HG02852 (cell line): ENCODE results near the gene GPR179.
"Not testable (repeated sequence)": the region's sequence is repeated elsewhere in the genome, so short reads cannot be mapped to it uniquely, and the experiment has no call there.

Experiments
- ATAC-seq: cut with Tn5 transposase; IDR thresholded peaks from one replicate; pipeline ENCODE4 v1.9.1; 2021; ENCODE audit warnings: mild to moderate bottlenecking, moderate library complexity; ENCODE audit not compliant: unreplicated experiment

GPR179 gene

DNA sequence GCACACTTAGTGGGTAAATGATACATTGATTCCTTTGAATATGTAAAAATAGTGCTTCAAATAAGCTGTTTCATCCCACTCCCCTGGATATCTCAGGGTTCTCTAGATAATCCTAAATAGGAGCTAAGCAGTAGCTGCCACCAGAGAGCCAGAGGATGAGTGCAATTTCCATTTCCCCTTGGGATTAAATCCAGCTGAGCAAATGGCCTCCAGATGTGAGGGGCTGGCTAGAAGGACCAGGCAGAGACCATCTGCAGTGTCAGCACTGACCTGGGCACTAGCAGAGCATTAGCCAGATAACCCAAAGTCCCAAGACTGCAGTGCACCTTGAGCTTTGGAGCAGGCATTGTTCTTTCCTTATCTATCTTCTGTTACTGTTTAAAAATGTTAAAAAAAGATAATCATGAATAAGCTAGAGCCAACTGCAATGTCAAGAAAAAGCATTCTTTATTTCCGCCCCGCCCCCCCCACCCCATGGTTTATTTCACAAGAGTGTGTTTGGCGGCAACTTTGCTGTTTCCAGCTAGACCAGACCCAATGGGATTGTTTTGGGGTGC, 19.5 kb downstream of the GPR179 start:
- no peak for ATAC-seq

DNA sequence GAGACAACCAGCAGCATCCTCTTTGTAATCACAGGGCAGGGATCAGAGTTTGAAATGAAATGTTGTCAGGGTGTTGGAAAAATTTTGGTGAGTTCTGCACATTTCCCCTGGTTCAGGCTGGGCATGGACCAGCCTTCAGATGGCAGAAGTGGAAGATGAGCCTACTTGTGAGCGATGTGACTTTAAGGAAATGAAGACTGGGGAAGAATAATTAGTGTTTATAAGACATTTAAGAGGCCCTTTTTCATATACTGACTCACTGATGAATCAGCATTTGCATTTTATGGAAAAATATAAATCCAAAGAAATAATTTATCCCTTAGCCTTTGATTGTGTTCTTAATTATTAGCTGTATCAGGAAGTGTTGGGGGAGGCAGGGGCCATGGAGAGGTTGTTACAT, 20.9 kb downstream of the GPR179 start:
- no peak for ATAC-seq

DNA sequence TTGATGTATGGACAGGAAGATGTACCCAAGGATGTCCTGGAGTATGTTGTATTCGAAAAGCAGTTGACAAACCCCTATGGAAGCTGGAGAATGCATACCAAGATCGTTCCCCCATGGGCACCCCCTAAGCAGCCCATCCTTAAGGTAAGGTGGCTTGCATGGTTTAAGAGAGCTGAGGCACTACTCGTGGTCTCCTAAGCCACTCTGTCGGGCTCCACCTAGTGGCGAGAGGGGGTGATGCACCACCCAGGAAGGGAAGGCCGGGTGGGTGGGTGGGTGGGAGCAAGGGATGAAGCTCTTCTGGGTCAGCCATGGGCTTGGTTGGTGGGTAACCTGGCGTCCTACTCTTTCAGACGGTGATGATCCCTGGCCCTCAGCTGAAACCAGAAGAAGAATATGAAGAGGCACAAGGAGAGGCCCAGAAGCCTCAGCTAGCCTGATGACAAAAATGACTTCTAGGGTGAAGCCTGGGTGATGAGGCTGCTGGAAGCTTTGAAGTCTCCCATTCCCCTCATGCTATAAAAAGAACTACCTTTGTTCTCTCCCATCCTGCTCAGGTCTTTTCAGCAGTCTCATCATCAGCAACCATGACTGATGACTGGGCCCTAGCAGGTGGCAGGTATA, 21.5 kb downstream of the GPR179 start:
- ATAC-seq, result no peak

DNA sequence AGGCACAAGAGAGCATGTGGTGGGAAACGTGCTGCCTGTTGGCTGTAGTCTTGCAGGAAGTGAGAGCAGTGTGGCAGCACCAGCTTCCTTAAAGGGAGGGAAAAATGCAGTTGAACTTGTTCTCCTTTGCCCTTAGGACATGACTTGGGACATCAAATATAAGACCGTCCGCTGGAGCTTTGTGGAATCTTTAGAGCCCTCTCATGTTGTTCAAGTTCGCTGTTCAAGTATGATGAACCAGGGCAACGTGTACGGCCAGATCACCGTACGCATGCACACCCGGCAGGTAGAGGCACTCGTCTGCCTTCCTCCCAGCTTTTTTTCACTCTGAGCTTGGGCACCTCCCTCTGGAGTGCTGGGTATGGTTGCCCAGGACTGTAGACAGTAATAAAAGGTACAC, 23.3 kb downstream of the GPR179 start:
- ATAC-seq, result no peak

DNA sequence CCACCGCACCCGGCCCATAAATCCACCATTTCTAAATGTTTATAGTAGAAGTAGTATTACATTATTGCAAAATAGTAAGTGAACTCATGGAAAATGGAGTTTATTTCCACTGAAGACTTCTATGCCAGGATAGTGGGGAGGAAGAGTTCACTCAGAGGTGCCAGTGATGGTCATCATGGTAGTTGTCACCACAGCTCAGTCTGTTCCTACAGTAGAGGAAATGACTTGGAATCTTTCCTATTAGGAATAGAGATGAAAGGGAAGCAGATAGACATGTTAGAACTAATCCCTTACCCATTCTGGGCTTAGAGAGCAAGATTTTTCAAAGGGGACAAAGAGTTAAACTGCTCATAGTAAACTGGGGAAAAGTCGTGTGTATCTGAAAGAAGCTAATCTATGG, 26.7 kb downstream of the GPR179 start:
- no peak for ATAC-seq

GRCh38 chr17:38315497-38315896, 28.3 kb downstream of the GPR179 start:
- no peak for ATAC-seq

GRCh38 chr17:38296834-38297517, 46.8 kb downstream of the GPR179 start, which contains the start of gene MRPL45:
Gene MRPL45 (plus strand): TSS chr17:38297168. CDS start chr17:38297184, 16 bp downstream.
- ATAC-seq, result peak; percentile 95

DNA sequence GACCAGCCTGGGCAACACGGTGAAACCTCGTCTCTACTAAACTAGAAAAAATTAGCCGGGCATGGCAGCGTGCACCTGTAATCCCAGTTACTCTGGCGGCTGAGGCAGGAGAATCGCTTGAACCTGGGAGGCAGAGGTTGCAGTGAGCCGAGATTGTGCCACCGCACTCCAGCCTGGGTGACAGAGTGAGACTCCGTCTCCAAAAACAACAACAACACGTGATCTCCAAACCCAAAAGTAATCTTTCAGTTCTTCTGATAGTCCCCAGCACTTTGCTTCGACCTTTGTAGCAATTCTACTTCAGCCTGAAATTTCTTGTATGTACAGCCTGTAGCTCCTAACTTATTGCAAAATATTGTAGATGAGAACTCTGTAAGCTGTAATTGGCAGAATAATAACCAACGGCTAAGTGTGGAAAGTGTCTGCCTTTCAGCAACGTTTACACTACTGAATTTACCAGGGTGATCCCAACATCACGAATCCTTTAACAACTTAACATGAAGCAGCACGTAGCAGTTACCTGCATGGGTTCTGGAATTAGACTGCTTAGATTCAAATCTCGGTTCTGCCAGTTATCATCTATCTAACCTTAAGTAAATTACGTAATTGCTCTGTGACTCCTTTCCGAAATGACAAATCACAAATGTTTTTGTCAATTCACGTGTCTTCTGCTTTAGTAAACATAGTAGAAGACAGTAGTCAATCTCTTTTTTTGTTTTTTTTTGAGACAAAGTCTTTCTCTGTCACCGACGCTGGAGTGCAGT, 48.0 kb downstream of the GPR179 start:
- not testable (repeated sequence) for ATAC-seq

DNA sequence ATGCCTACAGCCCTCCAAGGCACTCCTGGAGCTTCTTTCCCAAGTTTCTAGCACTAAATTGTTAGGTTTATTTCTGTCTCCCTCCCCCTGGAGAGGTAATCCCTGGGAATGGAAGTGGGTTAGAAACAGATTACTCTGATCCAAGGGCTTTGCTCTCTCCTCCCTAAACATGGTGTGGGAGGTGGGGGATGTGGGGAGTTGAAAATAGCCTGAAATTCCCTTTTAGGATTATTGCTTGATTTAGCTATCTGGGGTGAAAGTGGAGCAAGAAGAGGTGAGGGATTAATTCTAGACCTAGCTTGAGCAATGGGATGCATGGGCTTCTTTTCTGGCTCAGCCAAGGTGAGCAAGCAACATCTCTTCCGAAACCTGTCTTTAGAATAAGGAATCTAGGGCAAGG, 54.0 kb downstream of the GPR179 start:
- not testable (repeated sequence) for ATAC-seq

DNA sequence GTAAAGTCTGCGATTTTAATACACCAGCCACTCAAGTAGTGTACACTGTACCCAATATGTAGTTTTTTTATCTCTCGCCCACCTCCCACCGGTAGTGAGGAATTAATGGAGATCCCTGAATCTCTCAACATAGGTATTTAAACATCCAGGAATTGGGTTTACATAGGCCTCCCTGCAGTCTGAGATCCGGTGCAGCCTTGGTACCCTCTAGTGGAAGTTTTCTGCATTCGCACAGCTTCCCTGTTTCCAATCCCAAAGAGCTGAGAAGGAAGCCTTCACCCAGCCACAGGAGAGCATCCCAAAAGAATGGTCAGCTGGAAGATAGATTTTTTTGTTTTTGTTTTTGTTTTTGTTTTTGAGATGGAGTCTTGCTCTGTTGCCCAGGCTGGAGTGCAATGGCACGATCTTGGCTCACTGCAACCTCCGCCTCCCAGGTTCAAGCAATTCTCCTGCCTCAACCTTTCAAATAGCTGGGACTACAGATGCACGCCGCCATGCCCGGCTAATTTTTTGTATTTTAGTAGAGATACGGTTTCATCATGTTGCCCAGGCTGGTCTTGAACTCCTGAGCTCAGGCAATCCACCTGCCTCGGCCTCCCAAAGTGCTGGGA, 55.4 kb downstream of the GPR179 start:
- not testable (repeated sequence) for ATAC-seq

DNA sequence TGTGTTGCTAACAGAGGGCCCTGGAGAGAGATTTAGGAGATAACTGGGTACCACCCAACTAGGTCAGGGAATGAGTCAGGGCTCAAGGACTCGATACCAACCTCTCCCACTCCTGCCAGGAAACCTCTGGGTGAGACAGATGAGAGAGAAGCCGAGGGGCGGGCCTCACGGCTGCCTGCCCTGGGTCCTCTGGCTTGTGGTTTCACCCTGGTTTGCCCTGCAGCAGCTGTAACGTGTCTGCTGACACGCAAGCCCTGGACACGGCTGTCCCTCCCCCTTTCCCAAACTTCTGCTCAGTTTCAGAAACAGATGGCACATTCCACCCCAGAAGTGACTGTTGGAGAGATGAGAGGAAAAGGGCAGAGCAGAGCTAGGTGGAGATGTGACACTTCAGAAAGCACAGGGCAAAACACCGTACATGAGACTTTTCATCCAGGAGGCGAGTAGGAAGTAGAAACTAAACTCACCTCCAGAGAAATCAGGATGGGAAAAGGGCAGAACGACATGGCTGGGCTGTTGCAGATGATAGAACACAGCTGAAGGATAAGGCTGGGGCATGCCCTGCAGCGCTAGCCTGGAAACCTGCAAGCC, 57.2 kb downstream of the GPR179 start:
- ATAC-seq, result peak; percentile 61

- not testable (repeated sequence) for ATAC-seq
Measured at GRCh38 chr17:38285994-38286393, 57.8 kb downstream of the GPR179 start.
